ENCODE data around the gene MSANTD1.

The MSANTD1 gene

DNA sequence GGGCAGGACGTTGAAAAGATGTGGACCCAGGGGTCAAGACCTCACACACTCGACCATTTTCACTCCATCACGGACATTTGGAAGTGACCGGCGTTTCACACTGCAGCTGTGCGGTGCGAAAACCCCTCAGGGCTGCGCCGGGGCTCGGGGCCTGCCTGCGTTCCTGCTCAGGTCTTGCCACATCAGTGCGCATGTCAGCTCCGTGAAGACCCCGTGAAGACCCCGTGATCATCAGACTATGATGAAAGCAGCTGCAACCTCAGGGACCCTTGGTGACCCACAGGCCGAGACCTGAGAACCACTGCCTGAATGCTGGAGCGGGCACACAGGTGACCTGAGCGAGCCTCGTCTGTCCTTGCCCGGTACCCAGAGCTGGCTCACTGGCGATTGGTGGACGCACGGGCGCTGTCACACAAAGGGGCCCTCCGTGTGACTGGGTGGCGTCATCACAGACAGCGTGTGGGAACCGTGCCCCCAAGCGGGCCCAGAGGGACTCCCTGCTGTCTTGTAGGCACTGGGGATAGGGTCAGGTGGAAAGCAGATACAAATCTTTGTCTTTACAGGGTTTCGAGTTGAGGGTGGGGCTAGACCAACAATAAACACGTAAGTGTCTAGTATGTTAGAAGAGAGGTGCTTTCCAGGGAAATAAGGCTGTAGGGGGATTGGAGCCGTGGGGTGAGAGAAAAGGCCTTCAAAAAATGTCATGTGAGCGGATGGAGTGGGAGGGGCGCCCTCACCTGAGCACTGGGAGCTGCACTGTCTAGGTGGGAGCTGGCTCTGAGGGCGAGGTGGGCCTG, 12.7 kb downstream of the MSANTD1 start:
- in situ Hi-C loops (cut with MboI; ENCODE audit: low sequenced_read_pairs): no loop called here

DNA sequence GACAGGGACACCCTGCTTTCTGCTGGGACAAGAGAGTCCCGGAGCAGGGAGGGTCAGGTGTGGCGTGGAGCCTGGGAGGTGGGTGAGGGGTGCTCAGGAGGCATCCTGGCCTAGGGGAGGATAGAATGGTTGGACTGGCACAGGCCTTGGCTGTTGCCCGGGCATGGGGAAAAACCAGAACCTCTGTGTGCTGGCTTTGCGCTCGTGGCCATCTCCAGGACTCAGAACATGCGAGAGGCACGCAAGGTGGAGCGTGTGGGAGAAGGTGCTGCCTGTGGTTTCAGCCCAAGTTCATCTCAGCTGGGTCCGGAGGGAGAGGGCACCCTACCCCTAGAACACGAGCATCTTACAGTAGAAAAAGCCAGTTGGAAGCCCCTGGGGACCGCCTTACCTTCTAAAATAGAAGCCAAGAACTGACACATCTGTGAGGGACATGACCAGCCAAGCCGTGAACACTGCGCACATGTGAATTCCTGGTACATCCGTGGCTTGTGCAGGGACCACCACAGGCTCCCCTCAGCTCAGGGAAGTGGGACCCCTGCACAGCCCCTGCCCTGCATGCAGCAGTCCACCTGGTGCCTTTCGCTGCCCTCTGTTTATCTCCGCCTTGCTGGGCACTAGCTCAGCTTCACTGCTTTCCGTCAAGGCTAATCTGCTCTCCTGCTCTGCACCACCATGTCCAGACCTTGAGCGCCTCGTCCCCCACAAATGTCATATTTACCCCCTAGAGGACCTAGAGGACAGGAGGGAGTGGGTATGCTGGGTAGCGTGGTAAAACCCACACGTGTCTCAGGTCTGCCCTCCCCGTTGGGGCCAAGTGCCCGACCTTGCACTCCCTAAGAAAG, 13.5 kb downstream of the MSANTD1 start:
- in situ Hi-C loops (cut with MboI; ENCODE audit: low sequenced_read_pairs): no loop called here

DNA sequence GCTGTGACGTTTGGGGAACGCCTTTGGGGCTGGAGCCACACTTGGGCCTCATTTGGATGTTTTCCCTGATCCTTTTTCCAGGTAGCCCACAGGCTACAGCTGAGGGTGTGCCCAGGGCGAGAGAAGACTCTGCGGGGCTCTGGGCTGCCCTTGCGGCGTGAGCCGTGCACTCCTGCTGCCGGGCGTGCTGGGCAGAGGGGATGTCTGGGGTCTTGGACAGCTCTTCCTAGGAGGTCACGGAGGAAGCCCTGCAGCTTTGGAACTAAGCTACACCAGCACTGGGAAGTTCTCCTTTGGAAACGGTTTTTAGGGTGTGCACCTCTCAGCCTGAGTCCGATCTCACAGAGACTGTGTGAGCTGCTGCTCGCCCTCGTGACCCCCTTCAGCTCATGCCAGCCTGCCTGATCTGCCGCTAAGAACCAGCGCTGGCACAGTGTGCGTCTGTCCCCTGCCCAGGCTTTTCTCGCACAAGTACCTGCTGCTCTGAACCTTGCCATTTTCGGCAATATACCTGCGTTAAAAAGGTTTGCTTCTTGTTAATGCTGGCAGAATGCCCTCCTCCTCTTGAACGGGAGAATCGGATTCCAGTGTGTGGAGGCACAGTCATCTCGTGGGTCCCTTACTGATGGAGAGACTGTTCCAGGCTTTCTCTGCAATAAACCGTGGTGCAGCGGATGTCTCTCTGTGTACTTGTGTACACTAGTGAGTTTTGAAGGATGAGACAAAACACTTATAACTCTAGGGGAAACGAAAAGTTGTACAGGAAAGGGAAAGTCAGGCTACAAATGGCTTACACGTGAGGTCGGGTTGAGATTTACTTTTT, 14.3 kb downstream of the MSANTD1 start:
- in situ Hi-C loops (cut with MboI; ENCODE audit: low sequenced_read_pairs): no loop called here

- in situ Hi-C loops (cut with MboI; ENCODE audit: low sequenced_read_pairs): no loop called here
Observed at GRCh38 chr4:3263876-3264193, 14.9 kb downstream of the MSANTD1 start.

DNA sequence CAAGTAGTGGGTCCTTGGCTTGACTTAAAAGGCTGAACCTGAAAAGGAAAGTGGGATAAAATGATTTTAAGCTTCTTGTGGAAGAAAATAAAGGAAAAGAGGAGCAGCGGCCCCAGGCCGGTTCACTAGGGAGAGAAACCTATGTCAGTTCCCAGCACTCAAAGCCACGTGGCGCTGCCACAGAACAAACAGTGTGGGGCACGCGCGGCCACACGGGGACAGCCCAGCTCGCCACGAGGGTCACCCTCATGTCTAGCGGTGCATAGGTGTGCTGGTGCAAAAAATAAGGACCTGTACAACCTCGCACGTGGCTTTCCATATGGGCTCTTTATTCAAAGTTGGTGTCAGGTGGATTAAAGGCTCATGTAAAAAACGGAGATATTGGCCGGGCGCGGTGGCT, 17.1 kb downstream of the MSANTD1 start:
- in situ Hi-C loops (cut with MboI; ENCODE audit: low sequenced_read_pairs): no loop called here

DNA sequence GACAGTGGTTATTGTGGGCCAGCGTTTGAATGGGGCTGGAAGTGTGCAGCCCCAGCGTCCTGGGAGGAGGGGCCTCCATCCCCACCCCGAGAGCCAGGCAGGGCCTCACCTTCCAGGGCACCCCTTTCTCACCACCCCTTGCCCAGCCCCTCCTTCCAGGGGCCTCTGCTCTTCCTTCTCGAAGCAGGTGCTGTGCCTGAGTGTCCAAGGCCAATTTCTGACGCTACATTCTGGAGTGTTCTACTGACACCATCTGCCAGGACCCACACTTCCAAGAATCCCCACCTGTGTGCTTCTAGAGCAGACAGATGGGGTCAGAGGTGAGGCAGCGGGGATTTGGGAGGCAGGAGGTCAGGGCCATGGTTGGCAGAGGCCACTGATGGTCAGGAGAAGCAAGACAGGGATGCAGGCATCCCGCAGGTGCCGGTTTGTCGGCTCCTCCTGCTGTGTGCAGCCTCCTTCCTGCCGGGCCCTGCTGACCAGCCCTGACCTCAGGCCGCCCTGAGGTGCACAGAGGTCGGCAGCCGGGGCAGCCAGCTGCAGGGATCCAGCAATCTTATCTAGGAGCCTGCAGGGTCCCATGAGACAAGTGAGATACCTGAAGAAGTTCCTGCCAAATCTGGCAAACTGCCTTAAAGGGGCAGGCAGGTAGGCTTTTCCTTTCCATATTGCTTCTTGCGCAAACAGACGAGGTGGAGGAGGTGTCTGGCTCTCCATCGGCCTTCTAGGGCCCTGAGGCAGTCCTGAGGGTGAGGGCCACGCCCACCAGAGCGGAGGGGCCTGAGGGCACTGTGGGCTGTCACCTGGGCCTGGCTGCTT, 18.8 kb downstream of the MSANTD1 start:
- in situ Hi-C loops (cut with MboI; ENCODE audit: low sequenced_read_pairs): no loop called here

- in situ Hi-C loops (cut with MboI; ENCODE audit: low sequenced_read_pairs): no loop called here
Observed at GRCh38 chr4:3268395-3269104, 19.6 kb downstream of the MSANTD1 start.

DNA sequence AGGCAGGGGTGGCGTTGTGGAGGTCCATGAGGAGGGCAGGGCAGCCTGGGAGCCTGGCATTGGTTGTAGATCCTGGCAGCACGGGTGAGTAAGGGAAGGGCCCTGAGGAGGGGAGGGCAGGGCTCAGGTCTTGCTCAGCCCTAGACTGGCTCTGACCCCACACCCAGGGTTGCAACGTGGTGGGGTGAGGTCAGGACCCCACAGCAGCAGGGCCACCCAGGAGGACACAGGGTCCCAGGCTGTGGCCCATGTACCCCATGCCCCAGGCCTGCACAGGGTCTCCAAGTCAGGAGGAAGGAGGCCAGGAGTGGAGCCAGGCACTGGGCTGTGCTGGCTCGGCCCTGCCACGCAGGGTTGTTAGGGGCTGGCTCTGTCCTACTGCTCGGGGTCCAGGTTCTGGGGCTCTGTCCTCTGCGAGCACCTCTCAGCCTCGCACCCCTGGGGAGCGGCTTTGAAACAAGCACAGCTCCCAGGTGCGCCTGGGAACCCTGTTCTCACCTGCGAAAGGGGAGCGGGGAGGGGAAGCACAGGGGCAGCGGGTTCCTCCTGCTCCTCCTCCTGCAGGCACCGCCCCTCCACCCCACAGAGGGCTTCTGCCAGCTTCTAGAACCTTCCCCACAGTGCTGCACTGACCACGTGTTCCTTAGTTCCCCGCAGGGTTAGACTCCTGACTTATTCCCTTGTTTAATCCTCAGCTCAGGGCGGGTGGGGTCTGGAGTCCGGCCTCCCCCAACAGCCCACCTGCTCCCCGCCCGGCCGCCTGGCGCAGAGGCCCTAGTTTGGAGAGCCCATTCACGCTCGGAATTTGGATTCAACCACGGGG, 20.4 kb downstream of the MSANTD1 start:
- in situ Hi-C loops (cut with MboI; ENCODE audit: low sequenced_read_pairs): no loop called here

DNA sequence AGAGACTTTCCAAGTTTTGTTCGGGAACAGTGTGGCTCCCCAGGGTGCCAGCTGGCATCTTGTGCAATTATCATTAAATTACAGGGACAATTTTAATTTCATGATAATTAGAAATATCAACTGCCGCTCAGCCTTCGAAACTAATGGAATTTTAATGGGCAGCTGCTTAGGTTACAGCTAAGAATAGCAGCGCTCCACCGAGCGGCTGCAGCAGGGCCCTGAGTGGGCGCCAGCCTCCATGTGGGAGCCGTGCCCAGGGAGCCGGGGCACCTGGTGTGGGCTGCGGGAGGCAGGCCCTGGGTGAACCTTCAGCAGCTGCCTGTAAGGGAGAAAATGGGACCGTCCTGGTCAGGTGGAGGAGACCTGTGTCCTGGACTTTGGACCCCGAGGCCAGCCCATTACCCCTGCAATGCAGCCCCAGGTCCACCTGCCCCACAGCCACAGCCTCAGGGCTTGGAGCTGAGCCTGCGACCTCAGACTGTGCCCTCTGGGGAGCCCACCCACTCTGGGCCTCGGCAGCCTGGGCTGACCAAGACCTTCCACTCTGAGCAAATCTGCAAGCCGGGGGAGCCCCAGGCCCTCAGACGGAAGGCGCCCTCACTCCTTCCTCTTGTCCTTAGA, 21.1 kb downstream of the MSANTD1 start:
- in situ Hi-C loops (cut with MboI; ENCODE audit: low sequenced_read_pairs): no loop called here

GRCh38 chr4:3271131-3271530, 22.2 kb downstream of the MSANTD1 start:
- in situ Hi-C loops (cut with MboI; ENCODE audit: low sequenced_read_pairs): no loop called here

DNA sequence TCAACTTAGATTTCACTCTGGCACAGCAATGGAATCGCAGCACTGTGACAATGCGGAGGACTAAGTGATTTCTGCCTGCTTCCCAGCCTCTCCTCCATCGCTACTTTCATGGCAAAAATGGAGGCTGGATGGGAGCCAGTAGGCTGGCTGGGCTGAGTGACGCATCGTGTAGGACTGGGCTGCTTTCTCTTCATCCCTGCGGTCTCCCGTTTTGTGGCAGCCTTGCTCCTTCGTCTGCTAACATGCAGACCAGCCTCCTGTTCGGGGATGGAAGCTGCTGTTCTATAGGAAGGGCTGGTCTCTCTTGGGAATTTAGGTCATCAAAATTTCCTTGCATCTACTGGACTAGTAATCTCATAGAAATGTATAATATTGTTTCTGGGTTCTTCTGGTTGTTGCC, 28.0 kb downstream of the MSANTD1 start:
- in situ Hi-C loops (cut with MboI; ENCODE audit: low sequenced_read_pairs): no loop called here

GRCh38 chr4:3280466-3280865, 31.5 kb downstream of the MSANTD1 start:
- in situ Hi-C loops (cut with MboI; ENCODE audit: low sequenced_read_pairs): no loop called here

DNA sequence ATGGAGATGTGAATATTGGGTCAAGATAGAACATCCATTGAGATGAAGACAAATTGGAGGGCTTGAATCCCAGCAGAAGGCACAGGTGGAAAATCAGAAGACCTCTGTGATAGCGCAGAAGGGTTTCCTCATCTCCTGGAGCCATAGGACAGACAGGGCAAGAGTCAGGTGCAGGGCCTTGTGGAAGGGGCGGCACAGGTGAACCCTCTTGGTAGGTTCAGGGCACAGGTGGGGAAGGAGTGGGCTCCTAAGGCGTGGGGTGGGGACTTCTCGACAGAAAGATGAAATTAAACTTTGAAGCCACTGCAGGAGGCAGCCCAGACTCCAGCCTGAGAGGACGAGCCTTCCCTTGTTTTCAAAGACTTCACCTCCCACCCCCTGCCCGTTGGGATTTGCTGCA, 34.5 kb downstream of the MSANTD1 start:
- in situ Hi-C loops (cut with MboI; ENCODE audit: low sequenced_read_pairs): no loop called here

GRCh38 chr4:3283916-3284315, 35.0 kb downstream of the MSANTD1 start:
- in situ Hi-C loops (cut with MboI; ENCODE audit: low sequenced_read_pairs): no loop called here

DNA sequence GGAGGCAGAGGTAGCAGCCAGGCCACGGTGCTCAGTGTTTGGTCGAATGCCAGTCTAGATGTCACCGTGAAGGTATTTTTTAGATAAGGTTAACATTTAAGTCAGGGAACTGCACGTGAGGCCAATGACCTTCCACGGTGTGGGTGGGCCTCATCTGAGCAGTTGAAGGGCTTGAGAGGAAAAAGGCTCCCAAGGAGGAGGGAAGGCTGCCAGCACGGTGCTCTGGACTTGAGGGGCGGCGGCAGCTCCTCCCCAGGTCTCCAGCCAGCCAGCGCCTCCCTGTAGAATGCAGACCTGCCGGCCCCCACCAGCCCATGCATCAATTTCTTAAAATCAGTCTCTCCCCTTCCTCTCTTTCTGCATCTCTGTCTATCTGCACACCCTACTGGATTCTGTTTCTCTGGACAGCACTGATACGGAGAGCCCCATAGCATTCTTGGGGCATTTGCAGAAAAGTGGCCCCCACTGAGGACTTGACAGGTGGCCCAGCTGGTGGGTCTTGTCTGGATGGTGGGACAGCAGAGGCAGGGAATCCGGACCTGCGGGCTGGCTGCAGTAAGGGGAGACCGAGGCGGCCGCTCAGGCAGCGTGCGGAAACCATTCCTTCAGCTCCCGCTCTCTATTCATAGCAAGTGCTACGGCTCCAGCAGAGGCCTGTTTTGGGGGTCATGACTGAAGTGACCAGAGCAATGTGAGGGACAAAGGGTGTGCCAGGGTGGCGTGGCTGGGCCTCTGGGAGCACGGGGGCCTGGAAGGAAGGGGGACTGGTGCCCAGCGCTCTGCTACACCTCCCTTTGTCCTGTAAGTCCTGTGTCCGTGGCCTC, 36.0 kb downstream of the MSANTD1 start:
- in situ Hi-C loops (cut with MboI; ENCODE audit: low sequenced_read_pairs): no loop called here

- in situ Hi-C loops (cut with MboI; ENCODE audit: low sequenced_read_pairs): no loop called here
Observed at GRCh38 chr4:3285558-3286334, 36.8 kb downstream of the MSANTD1 start.
